ENCODE measurements around the gene L3MBTL4. TPM values are rescaled to one million over a fixed set of nuclear protein-coding genes. Genes with fewer than 3 reads are reported as not detected.
"Not testable (repeated sequence)": the region's sequence is repeated elsewhere in the genome, so short reads cannot be mapped to it uniquely, and the experiment has no call there.

L3MBTL4 gene
- total RNA-seq, 2 donors from 2014 or later: 4.1 to 10.2 TPM

DNA sequence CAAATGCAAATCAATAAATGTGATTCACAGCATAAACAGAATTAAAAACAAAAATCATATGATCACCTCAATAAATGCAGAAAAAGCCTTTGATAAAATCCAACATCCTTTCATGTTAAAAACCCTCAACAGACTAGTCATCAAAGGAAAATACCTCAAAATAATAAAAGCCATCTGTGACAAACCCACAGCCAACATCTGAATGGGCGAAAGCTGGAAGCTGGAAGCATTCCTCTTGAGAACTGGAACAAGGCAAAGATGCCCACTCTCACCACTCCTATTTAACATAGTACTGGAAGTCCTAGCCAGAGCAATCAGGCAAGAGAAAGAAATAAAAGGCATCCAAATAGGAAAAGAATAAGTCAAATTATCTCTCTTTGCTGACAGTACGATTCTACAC is 367.1 kb downstream of the L3MBTL4 start:
- not testable (repeated sequence) for H3K4me1 Mint-ChIP-seq (ENCODE audit: low read depth in 2 of 2); ATAC-seq; H3K27me3 Mint-ChIP-seq; H3K36me3 Mint-ChIP-seq; DNase-seq (ENCODE audit: low spot score); H3K9me3 Mint-ChIP-seq; H3K4me3 Mint-ChIP-seq; H3K27ac Mint-ChIP-seq

- no peak overlapping the region for H3K27ac Mint-ChIP-seq
- peaks cover 11% of the 10 kb centered on the region for H3K9me3 Mint-ChIP-seq
- H3K4me3 Mint-ChIP-seq: no peak overlapping the region
- peaks cover 5% of the 10 kb centered on the region for H3K36me3 Mint-ChIP-seq
- ATAC-seq (no peak), DNase-seq (ENCODE audit: low spot score) (no peak)
- H3K27me3 Mint-ChIP-seq: no peaks in the 10 kb centered on the region
- peaks cover 0 to 4% of the 10 kb centered on the region in 2 donors for H3K4me1 Mint-ChIP-seq (ENCODE audit: low read depth in 2 of 2)
Observed at GRCh38 chr18:6044773-6045172, 369.9 kb downstream of the L3MBTL4 start.

DNA sequence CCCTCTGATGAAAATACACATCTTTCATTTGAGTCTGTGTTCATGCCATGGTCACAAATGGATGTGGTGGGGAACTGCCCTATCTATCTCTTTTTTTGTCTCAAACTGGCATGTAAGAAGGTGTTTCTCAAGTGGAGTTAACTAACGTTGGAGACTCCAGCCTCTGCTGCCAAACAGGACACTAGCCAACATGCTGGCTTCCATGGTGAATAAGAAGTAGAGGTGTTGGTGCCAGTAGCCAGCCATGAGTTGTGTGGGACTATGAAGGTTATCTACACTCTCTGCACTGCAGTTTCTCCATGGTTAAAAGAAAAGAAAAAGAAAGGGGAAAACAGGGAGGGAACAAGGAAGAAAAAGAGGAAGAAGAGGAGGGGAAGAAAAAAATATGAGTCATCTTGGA is 370.4 kb downstream of the L3MBTL4 start:
- DNase-seq (ENCODE audit: low spot score) (no peak), ATAC-seq (no peak)
- Mint-ChIP-seq H3K27me3 (no peaks in the 10 kb centered on the region), H3K9me3 (peaks cover 11% of the 10 kb centered on the region), H3K36me3 (peaks cover 5% of the 10 kb centered on the region), H3K27ac (no peak overlapping the region), H3K4me3 (no peak overlapping the region), H3K4me1 (ENCODE audit: low read depth in 2 of 2) (peaks cover 0 to 4% of the 10 kb centered on the region in 2 donors)

DNA sequence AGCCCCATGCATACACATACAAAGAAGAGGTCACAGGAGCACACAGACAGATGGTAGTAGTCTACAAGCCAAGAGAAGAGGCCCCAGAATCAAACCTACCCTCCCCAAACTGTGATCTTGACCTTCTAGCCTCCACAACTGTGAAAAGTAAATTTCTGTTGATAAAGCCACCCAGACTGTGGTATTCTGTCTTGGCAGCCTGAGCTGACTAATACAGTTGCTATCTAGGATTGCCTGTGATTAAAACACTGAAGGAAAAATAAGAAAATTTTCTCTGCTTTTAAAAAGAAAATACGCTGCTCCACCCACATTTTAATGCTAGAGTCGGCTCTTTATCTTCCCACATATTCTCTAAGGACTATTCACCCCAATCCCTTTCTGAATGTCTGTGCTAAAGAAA is 375.7 kb downstream of the L3MBTL4 start:
- no peak overlapping the region for H3K4me3 Mint-ChIP-seq
- H3K9me3 Mint-ChIP-seq: peaks cover 15% of the 10 kb centered on the region
- no peaks in the 10 kb centered on the region for H3K27me3 Mint-ChIP-seq
- peaks cover 18% of the 10 kb centered on the region for H3K36me3 Mint-ChIP-seq
- DNase-seq (ENCODE audit: low spot score): no peak
- peaks cover 0 to 4% of the 10 kb centered on the region in 2 donors for H3K4me1 Mint-ChIP-seq (ENCODE audit: low read depth in 2 of 2)
- no peak for ATAC-seq
- H3K27ac Mint-ChIP-seq: no peak overlapping the region

GRCh38 chr18:6031442-6031841 is 383.3 kb downstream of the L3MBTL4 start:
- no peak overlapping the region for H3K4me3 Mint-ChIP-seq
- H3K36me3 Mint-ChIP-seq: peaks cover 9% of the 10 kb centered on the region
- H3K27me3 Mint-ChIP-seq: no peaks in the 10 kb centered on the region
- DNase-seq (ENCODE audit: low spot score) (no peak), ATAC-seq (no peak)
- H3K27ac Mint-ChIP-seq: no peak overlapping the region
- peaks cover 0 to 3% of the 10 kb centered on the region in 2 donors for H3K4me1 Mint-ChIP-seq (ENCODE audit: low read depth in 2 of 2)
- H3K9me3 Mint-ChIP-seq: peaks cover 3% of the 10 kb centered on the region

- Mint-ChIP-seq H3K4me1 (ENCODE audit: low read depth in 2 of 2) (peaks cover 0 to 3% of the 10 kb centered on the region in 2 donors), H3K27me3 (no peaks in the 10 kb centered on the region), H3K27ac (no peak overlapping the region), H3K4me3 (no peak overlapping the region), H3K36me3 (peaks cover 5% of the 10 kb centered on the region), H3K9me3 (no peaks in the 10 kb centered on the region)
- ATAC-seq: no peak
- no peak for DNase-seq (ENCODE audit: low spot score)
Observed at GRCh38 chr18:6031002-6031401, 383.7 kb downstream of the L3MBTL4 start.

- no peak for DNase-seq (ENCODE audit: low spot score)
- Mint-ChIP-seq H3K36me3 (peaks cover 4% of the 10 kb centered on the region), H3K4me1 (ENCODE audit: low read depth in 2 of 2) (peaks cover 9 to 18% of the 10 kb centered on the region in 2 donors), H3K4me3 (no peak overlapping the region), H3K9me3 (peaks cover 3% of the 10 kb centered on the region), H3K27ac (no peak overlapping the region), H3K27me3 (no peaks in the 10 kb centered on the region)
- no peak for ATAC-seq
Observed at GRCh38 chr18:6024745-6025248, 389.9 kb downstream of the L3MBTL4 start.

GRCh38 chr18:6023551-6023950 is 391.2 kb downstream of the L3MBTL4 start:
- DNase-seq (ENCODE audit: low spot score) (no peak), ATAC-seq (no peak)
- Mint-ChIP-seq H3K4me3 (no peak overlapping the region), H3K36me3 (peaks cover 4% of the 10 kb centered on the region), H3K27ac (no peak overlapping the region), H3K4me1 (ENCODE audit: low read depth in 2 of 2) (peaks cover 9 to 18% of the 10 kb centered on the region in 2 donors), H3K9me3 (peaks cover 3% of the 10 kb centered on the region), H3K27me3 (no peaks in the 10 kb centered on the region)

- Mint-ChIP-seq H3K27ac (no peak overlapping the region), H3K9me3 (peaks cover 3% of the 10 kb centered on the region), H3K4me3 (no peak overlapping the region), H3K4me1 (ENCODE audit: low read depth in 2 of 2) (peaks cover 9 to 18% of the 10 kb centered on the region in 2 donors), H3K27me3 (no peaks in the 10 kb centered on the region), H3K36me3 (peaks cover 4% of the 10 kb centered on the region)
- ATAC-seq: no peak
- no peak for DNase-seq (ENCODE audit: low spot score)
Observed at GRCh38 chr18:6022845-6023244, 391.9 kb downstream of the L3MBTL4 start.

- H3K4me3 Mint-ChIP-seq: no peak overlapping the region
- DNase-seq (ENCODE audit: low spot score) (no peak), ATAC-seq (no peak)
Observed at GRCh38 chr18:6022074-6022444, 392.7 kb downstream of the L3MBTL4 start.

DNA sequence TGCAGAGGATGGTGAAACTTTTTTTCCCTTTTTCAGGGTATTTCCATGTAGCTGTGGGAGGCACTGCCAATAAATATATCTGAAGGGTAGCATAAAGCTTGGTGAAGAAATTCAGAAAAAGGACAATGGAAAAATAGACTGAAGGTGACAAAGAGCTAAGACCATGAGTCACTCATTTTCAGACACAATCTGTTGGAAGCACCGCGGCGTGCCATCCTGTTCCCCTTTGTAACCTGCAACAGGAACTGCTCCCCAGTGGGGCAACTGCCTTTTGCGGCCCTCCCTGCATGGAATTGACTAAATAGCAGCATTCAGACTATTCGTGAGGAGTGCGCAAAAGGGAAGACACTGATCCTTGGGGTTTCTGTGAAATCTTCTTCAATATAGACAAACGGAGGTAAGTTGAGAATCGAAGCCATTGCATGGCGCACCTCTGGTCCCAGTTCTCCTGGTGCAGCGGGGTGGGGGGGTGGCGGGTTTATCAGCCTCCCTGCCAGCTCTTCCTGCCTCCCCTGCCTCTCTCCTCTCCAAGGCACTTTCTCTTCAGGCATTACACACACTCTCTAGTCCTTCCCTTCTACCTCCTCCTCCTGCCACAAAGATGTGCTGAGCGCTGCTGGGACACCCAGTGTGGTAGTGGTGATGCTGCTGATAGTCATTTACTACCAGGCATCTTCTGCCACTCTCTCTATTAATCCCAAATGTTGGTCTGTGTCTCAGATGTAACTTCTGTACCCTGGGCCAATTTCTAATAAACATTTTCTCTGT is 393.2 kb downstream of the L3MBTL4 start:
- no peak for ATAC-seq
- no peak for DNase-seq (ENCODE audit: low spot score)
- peaks cover 3% of the 10 kb centered on the region for H3K9me3 Mint-ChIP-seq
- no peak overlapping the region for H3K27ac Mint-ChIP-seq
- no peaks in the 10 kb centered on the region for H3K27me3 Mint-ChIP-seq
- H3K4me1 Mint-ChIP-seq (ENCODE audit: low read depth in 2 of 2): peaks cover 9 to 18% of the 10 kb centered on the region in 2 donors
- H3K36me3 Mint-ChIP-seq: peaks cover 4% of the 10 kb centered on the region
- no peak overlapping the region for H3K4me3 Mint-ChIP-seq

More at GRCh38 chr18:6022074-6022444, 392.7 kb downstream of the L3MBTL4 start:
- no peaks in the 10 kb centered on the region for H3K27me3 Mint-ChIP-seq
- H3K27ac Mint-ChIP-seq: no peak overlapping the region
- peaks cover 9 to 18% of the 10 kb centered on the region in 2 donors for H3K4me1 Mint-ChIP-seq (ENCODE audit: low read depth in 2 of 2)
- H3K9me3 Mint-ChIP-seq: peaks cover 3% of the 10 kb centered on the region
- peaks cover 4% of the 10 kb centered on the region for H3K36me3 Mint-ChIP-seq

GRCh38 chr18:6018671-6019070 is 396.0 kb downstream of the L3MBTL4 start:
- no peak for DNase-seq (ENCODE audit: low spot score)
- no peaks in the 10 kb centered on the region for H3K27me3 Mint-ChIP-seq
- no peak overlapping the region for H3K27ac Mint-ChIP-seq
- peaks cover 9 to 11% of the 10 kb centered on the region in 2 donors for H3K4me1 Mint-ChIP-seq (ENCODE audit: low read depth in 2 of 2)
- H3K9me3 Mint-ChIP-seq: peaks cover 3% of the 10 kb centered on the region
- H3K36me3 Mint-ChIP-seq: peaks cover 4% of the 10 kb centered on the region
- no peak for ATAC-seq
- no peak overlapping the region for H3K4me3 Mint-ChIP-seq

DNA sequence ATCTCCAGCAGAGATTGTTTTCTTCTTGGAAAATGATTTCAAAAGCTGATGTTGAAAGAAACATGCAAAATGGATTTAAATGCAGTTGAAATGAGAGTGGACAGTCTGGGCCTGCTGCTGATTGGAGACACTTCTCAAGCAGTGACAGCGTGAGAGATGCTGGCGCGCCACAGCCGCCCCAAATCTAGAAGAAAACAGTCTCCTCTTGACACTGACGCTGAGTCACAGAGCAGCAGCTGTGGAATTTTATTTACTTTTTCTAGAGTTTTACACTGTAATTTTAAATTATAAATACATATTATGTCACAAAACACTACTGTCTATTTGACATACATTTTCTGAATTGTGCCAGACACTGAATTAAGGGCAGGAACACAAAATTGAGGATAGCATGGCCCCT is 397.5 kb downstream of the L3MBTL4 start:
- no peak overlapping the region for H3K4me3 Mint-ChIP-seq
- no peak for ATAC-seq
- DNase-seq (ENCODE audit: low spot score): no peak
- H3K36me3 Mint-ChIP-seq: peaks cover 4% of the 10 kb centered on the region
- H3K27me3 Mint-ChIP-seq: no peaks in the 10 kb centered on the region
- no peak overlapping the region for H3K27ac Mint-ChIP-seq
- peaks cover 1% of the 10 kb centered on the region for H3K9me3 Mint-ChIP-seq
- peaks cover 6 to 7% of the 10 kb centered on the region in 2 donors for H3K4me1 Mint-ChIP-seq (ENCODE audit: low read depth in 2 of 2)

GRCh38 chr18:6015364-6015763 is 399.3 kb downstream of the L3MBTL4 start:
- DNase-seq (ENCODE audit: low spot score): no peak
- Mint-ChIP-seq H3K9me3 (no peaks in the 10 kb centered on the region), H3K36me3 (no peaks in the 10 kb centered on the region), H3K27ac (no peak overlapping the region), H3K27me3 (no peaks in the 10 kb centered on the region), H3K4me1 (ENCODE audit: low read depth in 2 of 2) (no peaks in the 10 kb centered on the region), H3K4me3 (no peak overlapping the region)
- ATAC-seq: no peak

Data from natural killer cell treated with Interleukin-12 subunit alpha and Interleukin-12 subunit beta and Interleukin-15 and Interleukin-18, amount 100 ng/mL, for 72 hours (primary cell).